Hematopoietic multipotent progenitor cell (in vitro differentiated cells): Measurements from ENCODE around the gene CLDN15. TPM values are rescaled to one million over a fixed set of nuclear protein-coding genes. Genes with fewer than 3 reads are reported as not detected.
"Not testable (repeated sequence)": the region's sequence is repeated elsewhere in the genome, so short reads cannot be mapped to it uniquely, and the experiment has no call there.

Source experiments
- DNase-seq, 3 donors: peaks; one replicate each; pipeline ENCODE4 v3.0.0-alpha.2; 2011 to 2015; ENCODE audit warnings: low read depth in 2 of 3, low spot score in 2 of 3
- small RNA-seq: library from RNA; depleted of rRNA; stranded (forward); fragments of <200 nt; gene quantifications from one replicate; pipeline ENCODE3, GENCODE V24; 2012
- total RNA-seq: library from RNA; depleted of rRNA; stranded (reverse); fragments of >200 nt; gene quantifications from one replicate; pipeline ENCODE4 v1.2.3, GENCODE V29; 2012

CLDN15 gene
- total RNA-seq, 1 donor, result 55.2 TPM

GRCh38 chr7:101200862-101201599, 36.6 kb downstream of the CLDN15 start, which contains the start of gene MOGAT3:
Gene MOGAT3, minus strand, starts transcription at chr7:101201036. Its CDS starts 182 bp downstream, at chr7:101200854.
- DNase-seq, result no peak

- no peak for DNase-seq
Measured at GRCh38 chr7:101200504-101200861, 37.1 kb downstream of the CLDN15 start.

GRCh38 chr7:101199522-101199921, 38.1 kb downstream of the CLDN15 start:
- DNase-seq, result not testable (repeated sequence)

- DNase-seq, result no peak
Measured at GRCh38 chr7:101198476-101198875, 39.1 kb downstream of the CLDN15 start.

GRCh38 chr7:101197991-101198390, 39.6 kb downstream of the CLDN15 start:
- no peak for DNase-seq

GRCh38 chr7:101195884-101196283, 41.7 kb downstream of the CLDN15 start:
- no peak for DNase-seq

- DNase-seq, result no peak
Measured at GRCh38 chr7:101189109-101189508, 48.5 kb downstream of the CLDN15 start.

GRCh38 chr7:101186844-101187428, 50.7 kb downstream of the CLDN15 start:
- DNase-seq, result no peak

GRCh38 chr7:101186194-101186593, 51.4 kb downstream of the CLDN15 start:
- DNase-seq, result no peak

- no peak for DNase-seq
Measured at GRCh38 chr7:101185258-101185839, 52.3 kb downstream of the CLDN15 start.

Small RNA genes within 50 kb of the gene (small RNA-seq; reads per million reads assigned to genes)
- not detected for gene RNU6-1104P

Other genes with a start within 250 kb of the CLDN15 start
- gene MUC17, start 217.7 kb downstream of the CLDN15 start, total RNA-seq, result under 0.01 TPM
- 22.4 TPM for gene TRIM56, start 152.3 kb downstream of the CLDN15 start, total RNA-seq
- 14.8 TPM for gene SERPINE1, start 110.7 kb downstream of the CLDN15 start, total RNA-seq
- 27.2 TPM for gene AP1S1, start 83.3 kb downstream of the CLDN15 start, total RNA-seq
- gene VGF, start 72.2 kb downstream of the CLDN15 start, total RNA-seq, result under 0.01 TPM
- gene NAT16, start 57.5 kb downstream of the CLDN15 start, total RNA-seq, result not detected
- not detected for gene MOGAT3, start 36.8 kb downstream of the CLDN15 start, total RNA-seq
- gene PLOD3, start 20.2 kb downstream of the CLDN15 start, total RNA-seq, result 31.2 TPM
- gene ZNHIT1, start 19.6 kb downstream of the CLDN15 start, total RNA-seq, result 35.5 TPM
- gene FIS1, start 7.3 kb upstream of the CLDN15 start, total RNA-seq, result 186 TPM
- gene IFT22, start 84.0 kb upstream of the CLDN15 start, total RNA-seq, result 10.2 TPM
- under 0.01 TPM for gene COL26A1, start 125.1 kb upstream of the CLDN15 start, total RNA-seq